HEK293 (cell line): ENCODE data around the gene NEGR1.

ENCODE experiments used
- CTCF ChIA-PET: fragments of 350-600 bp; formaldehyde crosslinking; extraction: SDS; loops from one replicate; lab custom pipeline; 2021; ENCODE audit warnings: antibody characterized with exemption; lab: Yijun Ruan, JAX
- POLR2A ChIA-PET: fragments of 300-600 bp; formaldehyde crosslinking; extraction: SDS; loops from one replicate; lab custom pipeline; 2020; ENCODE audit warnings: antibody characterized with exemption, inconsistent platforms; lab: Yijun Ruan, JAX
- H3K27ac ChIP-seq: fragments of 200-500 bp; sonication (Bioruptor generic); 2 replicates; pipeline ENCODE4 v1.5.1; 2014; ENCODE audit warnings: low read depth, low read length, control low read depth, inconsistent platforms; ENCODE audit errors: extremely low read depth
- H3K36me3 ChIP-seq, 2 experiments: fragments of 200-500 bp in 1 of 2; sonication (Bioruptor generic) in 1 of 2; 1 replicate in 1 of 2; 2 replicates in 1 of 2; pipeline ENCODE4 v1.5.1; 2014 to 2017; ENCODE audit warnings: inconsistent platforms in 2 of 2, low read length in 2 of 2; ENCODE audit not compliant: control insufficient read depth in 2 of 2, insufficient read depth in 1 of 2
- H3K4me1 ChIP-seq: fragments of 200-500 bp; sonication (Bioruptor generic); 2 replicates; pipeline ENCODE4 v1.5.1; 2014; ENCODE audit warnings: mild to moderate bottlenecking, low read length, inconsistent platforms; ENCODE audit not compliant: control insufficient read depth, insufficient read depth
- H3K4me3 ChIP-seq: 2 replicates; pipeline ENCODE4 v1.5.1; 2011; ENCODE audit warnings: low read depth, mild to moderate bottlenecking, control low read depth, low read length, moderate library complexity
- H3K9me3 ChIP-seq: fragments of 200-500 bp; sonication (Bioruptor generic); 2 replicates; pipeline ENCODE4 v1.5.1; 2014; ENCODE audit warnings: low read depth, low read length, inconsistent platforms; ENCODE audit not compliant: control insufficient read depth, insufficient read depth
- GLIS2 ChIP-seq: fragments of 450-650 bp; formaldehyde crosslinking; IDR thresholded peaks from 2 replicates; pipeline ENCODE4 v1.5.1; 2016; ENCODE audit warnings: missing biosample characterization, missing genetic modification characterization
- IKZF3 ChIP-seq: fragments of 450-650 bp; IDR thresholded peaks from 2 replicates; pipeline ENCODE4 v1.5.0; 2018; ENCODE audit warnings: missing biosample characterization, mild to moderate bottlenecking, missing genetic modification characterization, moderate library complexity
- PRDM1 ChIP-seq: fragments of 450-650 bp; formaldehyde crosslinking; IDR thresholded peaks from 2 replicates; pipeline ENCODE4; 2016; ENCODE audit warnings: missing biosample characterization, missing genetic modification characterization
- YY2 ChIP-seq: fragments of 450-650 bp; formaldehyde crosslinking; IDR thresholded peaks from 2 replicates; pipeline ENCODE4 v1.5.1; 2016; ENCODE audit warnings: missing biosample characterization, missing genetic modification characterization
- ZBTB44 ChIP-seq: fragments of 450-650 bp; IDR thresholded peaks from 2 replicates; pipeline ENCODE4 v1.5.1; 2018; ENCODE audit warnings: missing biosample characterization, mild to moderate bottlenecking, missing genetic modification characterization
- ZFHX2 ChIP-seq: fragments of 450-650 bp; formaldehyde crosslinking; conservative IDR thresholded peaks from 2 replicates; pipeline ENCODE4 v1.5.1; 2016; ENCODE audit warnings: missing biosample characterization, missing genetic modification characterization
- ZNF157 ChIP-seq: fragments of 450-650 bp; formaldehyde crosslinking; IDR thresholded peaks from 2 replicates; pipeline ENCODE4 v1.5.1; 2016; ENCODE audit warnings: missing biosample characterization, missing genetic modification characterization
- ZNF16 ChIP-seq: fragments of 450-650 bp; formaldehyde crosslinking; IDR thresholded peaks from 2 replicates; pipeline ENCODE4 v1.5.1; 2016; ENCODE audit warnings: low read depth, missing biosample characterization, missing genetic modification characterization
- ZNF18 ChIP-seq: fragments of 450-650 bp; formaldehyde crosslinking; IDR thresholded peaks from 2 replicates; pipeline ENCODE4 v1.5.1; 2016; ENCODE audit warnings: missing biosample characterization, missing genetic modification characterization
- ZNF280D ChIP-seq: fragments of 450-650 bp; formaldehyde crosslinking; IDR thresholded peaks from 2 replicates; pipeline ENCODE4 v1.5.1; 2016; ENCODE audit warnings: missing biosample characterization, missing genetic modification characterization
- ZNF658 ChIP-seq: fragments of 450-650 bp; formaldehyde crosslinking; IDR thresholded peaks from 2 replicates; pipeline ENCODE4; 2016; ENCODE audit warnings: missing biosample characterization, missing genetic modification characterization
- ZNF792 ChIP-seq: fragments of 450-650 bp; formaldehyde crosslinking; IDR thresholded peaks from 2 replicates; pipeline ENCODE4 v1.5.1; 2016; ENCODE audit warnings: missing biosample characterization, missing genetic modification characterization
- TF ChIP-seq, protein P1 (sequence below): fragments of 450-650 bp; formaldehyde crosslinking; IDR thresholded peaks from 2 replicates; pipeline ENCODE4 v1.5.1; 2016; ENCODE audit warnings: missing biosample characterization, missing genetic modification characterization

Gene NEGR1

GRCh38 chr1:71357708-71358107 is 924.6 kb downstream of the NEGR1 start (continued):
- no peak for TF ChIP-seq IKZF3
- no peak for TF ChIP-seq PRDM1

DNA sequence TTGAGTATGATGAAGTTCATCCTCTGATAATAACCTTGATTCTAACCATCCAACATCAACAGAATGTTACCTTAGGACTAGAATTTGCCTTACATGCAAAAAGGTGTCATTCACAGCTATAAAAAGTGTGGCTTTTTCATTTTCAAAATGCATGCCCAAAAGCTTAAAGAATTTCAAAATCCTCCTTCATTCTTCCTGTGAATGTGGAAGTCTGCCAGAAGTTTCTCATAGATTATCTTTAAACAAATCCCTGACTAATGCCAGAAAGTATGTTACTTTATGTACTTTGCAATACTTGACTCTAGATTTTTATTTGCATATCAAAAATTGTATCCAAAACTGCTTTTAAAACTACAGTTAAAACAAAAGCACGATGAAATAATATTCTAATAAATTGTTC is 930.9 kb downstream of the NEGR1 start:
- no peak for TF ChIP-seq GLIS2 (tag by site-specific recombination)
- TF ChIP-seq ZNF18 (tag by site-specific recombination) = no peak
- no peak for TF ChIP-seq YY2
- TF ChIP-seq, protein P1, sequence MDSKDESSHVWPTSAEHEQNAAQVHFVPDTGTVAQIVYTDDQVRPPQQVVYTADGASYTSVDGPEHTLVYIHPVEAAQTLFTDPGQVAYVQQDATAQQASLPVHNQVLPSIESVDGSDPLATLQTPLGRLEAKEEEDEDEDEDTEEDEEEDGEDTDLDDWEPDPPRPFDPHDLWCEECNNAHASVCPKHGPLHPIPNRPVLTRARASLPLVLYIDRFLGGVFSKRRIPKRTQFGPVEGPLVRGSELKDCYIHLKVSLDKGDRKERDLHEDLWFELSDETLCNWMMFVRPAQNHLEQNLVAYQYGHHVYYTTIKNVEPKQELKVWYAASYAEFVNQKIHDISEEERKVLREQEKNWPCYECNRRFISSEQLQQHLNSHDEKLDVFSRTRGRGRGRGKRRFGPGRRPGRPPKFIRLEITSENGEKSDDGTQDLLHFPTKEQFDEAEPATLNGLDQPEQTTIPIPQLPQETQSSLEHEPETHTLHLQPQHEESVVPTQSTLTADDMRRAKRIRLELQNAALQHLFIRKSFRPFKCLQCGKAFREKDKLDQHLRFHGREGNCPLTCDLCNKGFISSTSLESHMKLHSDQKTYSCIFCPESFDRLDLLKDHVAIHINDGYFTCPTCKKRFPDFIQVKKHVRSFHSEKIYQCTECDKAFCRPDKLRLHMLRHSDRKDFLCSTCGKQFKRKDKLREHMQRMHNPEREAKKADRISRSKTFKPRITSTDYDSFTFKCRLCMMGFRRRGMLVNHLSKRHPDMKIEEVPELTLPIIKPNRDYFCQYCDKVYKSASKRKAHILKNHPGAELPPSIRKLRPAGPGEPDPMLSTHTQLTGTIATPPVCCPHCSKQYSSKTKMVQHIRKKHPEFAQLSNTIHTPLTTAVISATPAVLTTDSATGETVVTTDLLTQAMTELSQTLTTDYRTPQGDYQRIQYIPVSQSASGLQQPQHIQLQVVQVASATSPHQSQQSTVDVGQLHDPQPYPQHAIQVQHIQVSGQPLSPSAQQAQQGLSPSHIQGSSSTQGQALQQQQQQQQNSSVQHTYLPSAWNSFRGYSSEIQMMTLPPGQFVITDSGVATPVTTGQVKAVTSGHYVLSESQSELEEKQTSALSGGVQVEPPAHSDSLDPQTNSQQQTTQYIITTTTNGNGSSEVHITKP (tag by site-specific recombination) = no peak
- TF ChIP-seq ZNF280D (tag by site-specific recombination) = no peak
- TF ChIP-seq ZFHX2 (tag by site-specific recombination) = no peak
- no peak for TF ChIP-seq ZNF16 (tag by site-specific recombination)
- no peak for TF ChIP-seq ZNF792 (tag by site-specific recombination)
- TF ChIP-seq ZBTB44 = no peak
- TF ChIP-seq ZNF157 (tag by site-specific recombination) = no peak
- Histone ChIP-seq H3K9me3 (no peaks in the 10 kb centered on the region), H3K4me1 (no peaks in the 10 kb centered on the region), H3K27ac (no peak overlapping the region), H3K4me3 (no peak overlapping the region), H3K36me3 (no peaks in the 10 kb centered on the region)
- CTCF ChIA-PET = interaction anchor here (0.8 kb wide), 1 partner anchor 293 kb away, joined by 3 read pairs; no protein-coding TSS in a partner anchor
- POLR2A ChIA-PET = no interaction called here

- Histone ChIP-seq H3K4me1 (no peaks in the 10 kb centered on the region), H3K4me3 (no peak overlapping the region), H3K27ac (no peak overlapping the region), H3K9me3 (no peaks in the 10 kb centered on the region), H3K36me3 (no peaks in the 10 kb centered on the region)
- ChIA-PET POLR2A (no interaction called here), CTCF (interaction anchor here (0.8 kb wide), 1 partner anchor 293 kb away, joined by 3 read pairs; no protein-coding TSS in a partner anchor)
- no peak for TF ChIP-seq ZNF658 (tag by site-specific recombination)
Observed at GRCh38 chr1:71350805-71351204, 931.5 kb downstream of the NEGR1 start.
